NK-92 (cell line): ENCODE data around the gene BCAS3.
"Not testable (repeated sequence)": the region's sequence is repeated elsewhere in the genome, so short reads cannot be mapped to it uniquely, and the experiment has no call there.

Source experiments
- DNase-seq: peaks from one replicate; lab custom pipeline; 2025; ENCODE audit not compliant: unreplicated experiment; lab: John Stamatoyannopoulos, UW

BCAS3 gene

GRCh38 chr17:60782742-60783141 is 105.1 kb downstream of the BCAS3 start:
- no peak for DNase-seq

GRCh38 chr17:60790205-60790604 is 112.6 kb downstream of the BCAS3 start:
- DNase-seq = no peak

GRCh38 chr17:60792250-60792898 is 114.7 kb downstream of the BCAS3 start:
- no peak for DNase-seq

GRCh38 chr17:60798576-60798975 is 120.9 kb downstream of the BCAS3 start:
- DNase-seq = no peak

GRCh38 chr17:60802377-60802776 is 124.7 kb downstream of the BCAS3 start:
- no peak for DNase-seq

GRCh38 chr17:60803059-60803458 is 125.4 kb downstream of the BCAS3 start:
- DNase-seq = no peak

GRCh38 chr17:60804831-60805230 is 127.2 kb downstream of the BCAS3 start:
- DNase-seq = no peak

- DNase-seq = no peak
Measured at GRCh38 chr17:60809421-60809820, 131.8 kb downstream of the BCAS3 start.

GRCh38 chr17:60814941-60815340 is 137.3 kb downstream of the BCAS3 start:
- not testable (repeated sequence) for DNase-seq

- DNase-seq = no peak
Measured at GRCh38 chr17:60817192-60817591, 139.5 kb downstream of the BCAS3 start.

GRCh38 chr17:60819447-60820130 is 141.9 kb downstream of the BCAS3 start:
- DNase-seq = no peak

GRCh38 chr17:60823515-60823914 is 145.9 kb downstream of the BCAS3 start:
- DNase-seq = no peak

GRCh38 chr17:60825351-60825750 is 147.7 kb downstream of the BCAS3 start:
- no peak for DNase-seq

GRCh38 chr17:60827943-60828342 is 150.3 kb downstream of the BCAS3 start:
- no peak for DNase-seq

GRCh38 chr17:60832151-60832585 is 154.5 kb downstream of the BCAS3 start:
- no peak for DNase-seq

- no peak for DNase-seq
Measured at GRCh38 chr17:60832631-60833030, 155.0 kb downstream of the BCAS3 start.

- DNase-seq = no peak
Measured at GRCh38 chr17:60840456-60840855, 162.8 kb downstream of the BCAS3 start.

GRCh38 chr17:60845012-60845411 is 167.4 kb downstream of the BCAS3 start:
- no peak for DNase-seq

GRCh38 chr17:60846175-60846574 is 168.5 kb downstream of the BCAS3 start:
- DNase-seq = no peak

GRCh38 chr17:60851181-60851580 is 173.5 kb downstream of the BCAS3 start:
- no peak for DNase-seq

GRCh38 chr17:60857556-60858080 is 180.0 kb downstream of the BCAS3 start:
- no peak for DNase-seq

- no peak for DNase-seq
Measured at GRCh38 chr17:60862482-60862881, 184.8 kb downstream of the BCAS3 start.
